NCI-H1105 (cell line): ENCODE measurements around the gene BBS2.
"Not testable (repeated sequence)": the region's sequence is repeated elsewhere in the genome, so short reads cannot be mapped to it uniquely, and the experiment has no call there.

Experiments
- DNase-seq: peaks from one replicate; lab custom pipeline; 2025; lab: John Stamatoyannopoulos, UW

BBS2 gene

GRCh38 chr16:56525236-56525635, 5.4 kb upstream of the BBS2 start:
- no peak for DNase-seq

GRCh38 chr16:56520251-56520577, 390 bp upstream of the BBS2 start:
- no peak for DNase-seq

GRCh38 chr16:56518425-56518824, 1.4 kb downstream of the BBS2 start:
- no peak for DNase-seq

- DNase-seq: no peak
Measured at GRCh38 chr16:56517206-56517605, 2.6 kb downstream of the BBS2 start.

GRCh38 chr16:56515665-56516064, 4.2 kb downstream of the BBS2 start:
- DNase-seq: no peak

DNA sequence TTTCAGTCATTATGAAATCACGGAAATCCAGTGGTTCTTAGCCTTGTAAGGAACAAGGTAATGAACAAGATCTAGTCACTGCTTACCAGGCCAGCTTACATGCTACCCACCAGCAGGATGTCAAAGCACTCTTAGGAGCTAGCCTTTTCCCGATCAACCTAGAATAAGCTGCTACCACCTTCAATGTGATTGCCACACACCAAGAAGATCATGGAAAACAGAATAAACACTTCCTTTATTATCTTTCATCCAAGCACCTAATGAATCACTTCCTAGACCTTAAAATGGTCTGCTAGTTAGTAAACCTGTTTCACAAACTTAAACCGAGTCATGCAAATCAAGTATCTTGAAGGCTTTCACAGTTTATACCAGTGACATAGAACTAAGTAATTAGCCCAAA, 5.0 kb downstream of the BBS2 start:
- DNase-seq: no peak

GRCh38 chr16:56513972-56514371, 5.9 kb downstream of the BBS2 start:
- peak; percentile 12 for DNase-seq

DNA sequence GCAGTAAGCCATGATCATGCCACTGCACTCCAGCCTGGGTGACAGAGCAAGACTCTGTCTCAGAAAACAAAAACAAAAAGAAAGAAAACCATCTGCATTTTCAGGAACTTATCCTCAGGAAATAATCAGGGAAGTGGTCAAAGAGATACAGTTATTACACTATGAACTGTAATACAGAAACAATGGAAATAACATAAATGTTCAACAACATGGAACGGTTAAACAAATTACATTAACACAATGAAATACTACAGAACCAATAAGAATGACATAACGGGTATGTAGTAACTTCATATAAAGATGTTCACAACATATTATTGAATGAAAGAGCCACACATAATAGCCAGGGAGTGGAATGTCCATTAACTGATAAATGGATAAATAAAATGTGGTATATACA, 6.7 kb downstream of the BBS2 start:
- DNase-seq: no peak

GRCh38 chr16:56512025-56512424, 7.8 kb downstream of the BBS2 start:
- DNase-seq: no peak

DNA sequence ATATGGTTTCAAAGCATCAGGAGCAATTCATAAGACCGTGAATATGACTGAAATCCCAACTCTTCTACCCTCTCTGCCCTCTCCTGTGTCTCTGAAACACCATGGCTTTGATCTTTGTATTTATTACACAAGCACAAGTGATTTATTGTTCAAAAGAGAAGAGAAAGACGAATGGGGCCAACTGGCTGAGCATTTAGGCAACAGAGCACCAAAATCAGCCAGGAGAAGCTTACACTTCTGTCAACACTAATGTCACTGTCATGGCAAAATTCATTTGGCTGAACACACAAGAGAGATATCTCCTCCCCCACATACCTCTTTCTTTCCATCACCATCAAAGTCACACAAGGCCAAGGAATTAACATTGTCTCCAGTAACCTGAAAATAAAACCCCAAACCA, 9.3 kb downstream of the BBS2 start:
- no peak for DNase-seq

DNA sequence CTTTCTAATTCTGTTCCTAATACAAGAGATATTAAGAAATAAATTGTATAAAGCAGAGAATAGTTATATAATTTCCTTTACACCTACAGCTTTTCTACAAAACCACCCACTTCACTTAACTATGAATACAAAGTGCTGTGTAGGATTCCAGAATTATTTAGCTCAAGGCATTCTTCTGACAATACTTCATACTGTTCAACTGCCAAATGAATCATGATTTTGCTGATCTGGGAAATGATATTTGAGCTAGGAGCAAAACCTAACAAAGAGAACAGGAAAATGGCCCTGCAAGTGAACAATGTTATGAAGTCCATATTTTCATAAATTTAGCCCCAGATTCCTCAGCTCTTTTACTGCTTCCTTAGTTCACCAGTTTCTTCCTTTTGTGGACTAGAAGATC, 12.9 kb downstream of the BBS2 start:
- no peak for DNase-seq

DNA sequence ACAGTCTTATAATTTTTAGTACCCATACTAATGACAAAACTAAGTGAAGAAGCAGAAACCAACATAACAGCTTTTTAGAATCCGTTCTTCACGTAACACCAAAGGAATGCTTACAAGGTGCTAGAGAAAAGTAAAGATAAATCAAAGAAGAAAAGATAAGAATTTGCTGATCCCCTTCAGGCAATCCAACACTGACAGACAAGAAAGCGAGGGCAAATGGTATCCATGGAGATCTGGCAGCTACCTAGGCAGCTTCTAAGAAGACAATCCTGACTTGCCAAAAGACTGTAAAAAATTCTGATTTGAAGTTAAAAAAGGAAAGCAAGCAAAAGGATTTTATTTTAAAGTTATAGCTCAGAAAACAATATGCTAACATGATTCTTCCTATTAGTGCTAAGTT, 14.6 kb downstream of the BBS2 start:
- DNase-seq: no peak

DNA sequence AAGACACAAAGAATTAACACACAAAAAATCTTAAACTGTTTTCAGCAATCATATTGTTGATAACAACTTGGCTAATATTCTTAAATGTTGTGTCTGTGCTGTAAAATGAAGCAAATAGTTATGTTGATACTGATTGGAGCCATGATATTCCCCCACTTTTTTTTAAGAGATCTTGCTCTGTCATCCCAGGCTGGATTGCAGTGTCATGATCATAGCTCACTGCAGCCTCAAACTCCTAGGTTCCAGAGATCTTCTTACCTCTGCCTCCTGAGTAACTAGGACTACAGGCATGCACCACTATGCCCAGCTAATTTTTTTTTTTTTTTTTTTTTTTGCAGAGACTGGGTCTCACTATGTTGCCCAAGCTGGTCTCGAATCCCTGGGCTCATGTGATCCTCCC, 26.0 kb downstream of the BBS2 start:
- DNase-seq: no peak

GRCh38 chr16:56493126-56493525, 26.7 kb downstream of the BBS2 start:
- no peak for DNase-seq

DNA sequence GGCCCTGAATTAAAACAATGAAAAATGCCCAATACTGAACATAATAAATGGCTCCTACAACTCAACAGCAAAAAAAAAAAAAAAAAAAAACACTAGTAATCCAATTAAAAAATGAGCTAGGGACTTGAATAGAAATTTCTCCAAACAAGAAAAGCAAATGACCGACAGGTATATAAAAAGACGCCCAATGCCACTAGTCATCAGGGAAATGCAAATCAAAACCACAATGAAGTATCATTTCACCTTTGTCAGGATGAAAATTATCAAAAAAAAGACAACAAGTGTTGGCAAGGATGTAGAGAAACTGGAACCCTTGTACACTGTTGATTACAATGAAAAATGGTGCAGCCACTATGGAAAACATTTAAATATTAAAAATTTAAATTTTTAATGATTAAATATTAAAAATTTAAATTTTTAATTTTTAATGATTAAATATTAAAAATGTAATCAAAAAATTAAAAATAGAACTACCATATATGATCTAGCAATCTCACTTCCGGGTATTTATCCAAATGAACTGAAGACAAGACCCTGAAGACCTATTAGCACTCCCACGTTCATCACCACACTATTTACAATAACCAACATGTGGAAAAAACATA, 28.1 kb downstream of the BBS2 start:
- DNase-seq: no peak

DNA sequence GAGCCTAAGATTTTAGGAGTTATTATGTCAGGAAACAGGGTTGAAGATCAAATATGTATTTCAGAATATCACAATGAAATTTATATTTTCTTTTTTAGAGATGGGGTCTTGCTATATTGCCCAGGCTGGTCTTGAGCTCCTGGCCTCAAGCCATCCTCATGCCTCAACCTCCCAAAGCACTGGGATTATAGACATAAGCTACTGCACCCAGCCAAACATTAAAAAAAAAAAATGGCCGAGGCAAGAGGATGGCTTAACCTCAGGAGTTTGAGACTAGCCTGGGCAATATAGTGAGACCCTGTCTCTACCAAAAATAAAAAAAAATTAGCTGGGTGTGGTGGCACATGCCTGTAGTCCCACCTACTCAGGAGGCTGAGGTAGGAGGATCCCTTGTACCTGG, 31.0 kb downstream of the BBS2 start:
- DNase-seq: not testable (repeated sequence)

- DNase-seq: no peak
Measured at GRCh38 chr16:56488035-56488434, 31.8 kb downstream of the BBS2 start.

GRCh38 chr16:56483394-56483793, 36.4 kb downstream of the BBS2 start:
- no peak for DNase-seq

- no peak for DNase-seq
Measured at GRCh38 chr16:56482683-56483236, 37.1 kb downstream of the BBS2 start.

DNA sequence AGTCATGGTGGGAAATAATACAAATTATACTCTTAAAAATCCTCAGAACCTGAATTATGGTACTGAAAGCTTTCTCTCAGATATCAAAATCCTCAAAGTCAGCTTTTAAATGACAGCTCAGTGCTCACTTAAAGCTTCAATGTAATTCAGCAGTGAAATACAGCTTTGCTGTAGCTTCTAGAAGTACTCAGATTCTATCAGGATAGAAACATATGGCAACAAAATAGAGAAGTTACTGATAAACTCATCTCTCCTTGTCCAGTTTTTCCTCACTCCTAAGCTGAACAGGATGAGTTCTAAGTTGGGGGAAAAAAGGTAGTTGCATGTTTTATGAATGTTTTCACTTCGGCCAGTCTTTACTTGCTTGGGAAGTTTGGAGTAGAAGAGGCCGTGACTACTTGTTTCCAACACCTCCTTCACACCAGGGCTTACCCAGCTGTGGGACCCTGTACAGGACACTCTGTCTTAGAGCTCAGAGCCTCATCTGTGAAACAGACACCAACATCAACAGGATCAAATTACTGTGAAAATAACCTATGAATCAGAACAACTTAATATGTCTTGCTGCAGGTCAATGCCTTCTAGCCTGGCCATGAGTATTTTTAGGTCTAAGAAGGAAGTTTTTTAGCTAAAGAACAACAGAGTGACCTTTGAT, 38.2 kb downstream of the BBS2 start:
- no peak for DNase-seq

DNA sequence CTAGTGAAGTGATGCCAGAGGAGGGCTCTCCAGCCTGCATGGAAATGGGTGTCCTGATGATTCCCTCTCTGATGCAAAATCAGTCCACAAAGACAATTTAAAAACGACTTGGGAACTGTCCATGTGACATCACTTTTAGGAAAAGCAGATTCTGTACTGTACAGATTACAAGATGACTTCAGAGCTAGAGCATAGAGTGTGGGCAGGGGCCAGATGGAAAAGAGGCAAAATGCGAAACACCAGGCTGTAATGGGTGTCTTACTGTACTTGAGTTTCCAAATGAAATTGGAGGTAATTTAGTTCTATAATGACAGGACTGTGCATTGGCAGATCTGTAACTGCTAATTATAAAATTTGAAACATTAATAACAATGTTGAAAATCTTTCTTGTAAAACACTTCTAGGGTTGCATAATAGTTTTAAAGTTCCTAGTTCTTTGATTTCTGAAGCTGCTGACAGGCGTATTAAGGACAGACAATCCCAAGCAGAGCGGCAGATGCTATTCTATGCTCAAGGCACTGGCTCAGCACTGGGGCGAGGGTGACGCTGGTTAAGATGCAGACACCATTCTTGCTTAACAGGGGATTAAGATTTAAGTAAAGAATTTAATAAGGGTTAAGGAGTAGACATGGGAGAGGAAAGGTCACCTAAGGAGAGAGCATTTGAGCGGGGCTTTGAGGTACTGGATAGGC, 38.9 kb downstream of the BBS2 start:
- no peak for DNase-seq

DNA sequence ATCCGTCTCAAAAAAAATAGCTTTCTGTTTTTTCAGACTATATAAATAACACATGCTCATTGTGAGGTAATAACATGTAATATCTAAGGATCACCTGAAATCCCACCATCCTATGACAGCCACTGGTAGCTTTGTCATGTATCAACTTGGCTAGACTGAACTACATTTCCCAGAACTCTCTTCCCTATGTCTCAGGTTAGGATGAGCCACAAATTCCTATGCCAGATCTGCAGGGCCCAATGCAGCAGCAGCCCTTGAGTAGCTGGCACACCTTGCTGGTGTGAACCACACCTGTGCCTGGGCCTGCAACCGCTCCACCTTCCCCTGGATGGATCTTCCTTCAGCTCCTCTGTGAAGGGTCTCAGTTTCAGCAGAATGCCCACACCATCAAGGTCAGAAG, 40.4 kb downstream of the BBS2 start:
- DNase-seq: no peak

DNA sequence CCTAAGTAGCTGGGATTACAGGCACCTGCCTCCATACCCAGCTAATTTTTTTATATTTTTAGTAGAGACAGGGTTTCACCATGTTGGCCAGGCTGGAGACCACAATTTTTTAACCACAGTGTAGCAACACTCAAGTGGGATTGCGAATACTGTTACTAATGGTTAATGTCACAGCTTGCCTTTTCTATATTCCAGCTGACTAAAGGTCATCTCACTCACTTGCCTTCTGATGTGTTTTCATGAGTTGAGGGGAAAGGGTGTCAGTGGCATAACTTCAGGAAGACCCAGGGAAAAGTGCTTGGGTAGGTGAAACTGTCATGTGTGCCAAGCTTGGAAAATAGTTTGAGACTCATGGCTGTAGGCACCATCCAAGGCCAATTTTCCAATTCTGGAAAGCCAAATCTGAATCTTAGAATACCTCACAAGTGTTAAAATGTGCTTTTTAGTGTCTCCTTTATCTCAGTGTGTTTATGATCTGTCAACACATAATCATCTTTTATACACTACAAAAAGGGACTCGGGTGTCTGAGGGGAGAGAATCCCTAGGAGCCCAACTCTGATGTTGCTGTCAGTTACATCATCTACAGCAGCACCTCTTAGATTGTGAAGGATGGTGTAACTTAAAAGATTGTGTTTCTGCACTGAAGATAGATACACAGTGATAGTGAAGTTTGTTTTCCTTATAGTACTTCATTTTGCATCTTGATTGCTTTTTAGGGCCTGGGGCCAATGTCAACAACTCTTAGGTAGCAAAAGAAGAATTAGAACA, 41.4 kb downstream of the BBS2 start:
- no peak for DNase-seq
